Measurements from ENCODE around the gene CCDC152. TPM values are rescaled to one million over a fixed set of nuclear protein-coding genes. Genes with fewer than 3 reads are reported as not detected.

The CCDC152 gene
- total and polyA plus RNA-seq, 2 of the 13 experiments (the other 11 are each of a cell fraction or from before 2014, with no cell fraction given) = 0.20 to 0.36 TPM

DNA sequence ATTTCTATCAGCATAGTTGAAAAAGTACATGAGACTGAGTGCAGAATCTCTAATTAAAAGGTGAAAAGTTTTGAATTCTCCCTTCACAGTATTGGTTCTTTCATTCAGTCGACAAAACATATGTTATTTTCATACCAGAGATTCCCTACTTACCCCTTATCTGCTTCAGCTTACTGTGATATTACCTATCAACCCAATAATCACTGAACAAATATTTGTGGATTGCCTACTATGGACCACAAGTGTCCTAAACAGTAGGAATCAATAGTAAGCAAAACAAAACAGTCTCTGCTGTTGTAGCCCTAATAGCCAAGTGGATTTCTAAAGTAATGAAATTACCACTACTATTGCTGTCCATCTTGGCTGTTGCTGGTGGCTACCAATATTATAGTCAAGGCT, 11.5 kb downstream of the CCDC152 start (continued):
- no peak for TF ChIP-seq ZNF83 (CRISPR knock-in tag; IDR thresholded peaks at IDR 0.05; ENCODE audit: borderline replicate concordance)
- TF ChIP-seq JUN (CRISPR knock-in tag; IDR thresholded peaks at IDR 0.05) = no peak
- TF ChIP-seq POLR2AphosphoS2 (IDR thresholded peaks at IDR 0.05; ENCODE audit: low read depth, low read length) = no peak
- TF ChIP-seq ZFP82 (CRISPR knock-in tag; IDR thresholded peaks at IDR 0.05; ENCODE audit: borderline replicate concordance) = no peak

DNA sequence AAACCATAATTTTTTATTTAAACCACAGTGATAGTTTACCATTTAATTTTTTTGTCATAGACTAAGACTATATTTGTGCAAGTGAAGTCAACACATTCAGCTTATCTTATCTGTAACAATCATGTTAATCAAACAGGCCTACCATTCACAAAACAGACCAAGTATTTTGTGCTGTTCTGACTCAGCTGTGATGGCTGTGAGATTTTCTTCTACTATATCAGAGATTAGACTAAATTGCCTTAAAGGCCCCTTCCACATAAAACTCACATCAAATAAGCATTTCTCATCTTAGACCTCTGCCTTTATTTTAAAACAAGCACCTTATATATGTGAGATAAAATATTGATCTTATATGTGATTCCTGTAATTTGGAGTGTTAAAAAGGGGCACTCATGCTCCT, 13.4 kb downstream of the CCDC152 start:
- Histone ChIP-seq H3K4me1 (ENCODE audit: insufficient read depth, low read length) (peaks cover 8% of the 10 kb centered on the region), H3K27me3 (ENCODE audit: control insufficient read depth in 1 of 2, insufficient read depth in 2 of 2, low read length in 2 of 2) (peaks cover 0 to 18% of the 10 kb centered on the region in 2 experiments; a peak in 1 of 5 replicates), H3K36me3 (replicated peaks in 1 of 2; ENCODE audit: control insufficient read depth in 1 of 2, insufficient read depth in 2 of 2, low read length in 2 of 2) (no peaks in the 10 kb centered on the region), H3K79me2 (ENCODE audit: insufficient read depth, low read length) (no peaks in the 10 kb centered on the region), H4K20me1 (ENCODE audit: insufficient read depth, low read length) (no peaks in the 10 kb centered on the region), H2AFZ (ENCODE audit: low read length) (no peak overlapping the region), H3K27ac (ENCODE audit: extremely low read length, insufficient read depth, low read length) (no peak overlapping the region), H3K4me2 (ENCODE audit: low read depth, low read length) (no peak overlapping the region), H3K4me3 (replicated peaks in 1 of 3; ENCODE audit: insufficient read depth in 1 of 3, low read depth in 2 of 3, low read length in 3 of 3) (no peak overlapping the region), H3K9ac (ENCODE audit: insufficient read depth, low read depth, low read length) (no peak overlapping the region), H3K9me3 (ENCODE audit: low read length) (no peaks in the 10 kb centered on the region)
- DNase-seq (ENCODE audit: low spot score) (no peak), FAIRE-seq (no peak), ATAC-seq (no peak)
- intact Hi-C loops (cut with micrococcal nuclease; ENCODE audit: unreplicated experiment) = no loop called here
- in situ Hi-C loops (cut with HindIII; ENCODE audit: extremely low pct_ligation_motif_present, low pct_unique_long_range_greater_than_20kb) = loop anchor here (25.0 kb wide), 1 partner anchor 908 kb away; the partner anchor contains the start of gene OXCT1
- ChIA-PET CTCF (ENCODE audit: low intra/inter-chr PET ratio, low total read pairs) (no interaction called here), POLR2A (no interaction called here)
- no TSS peak for BruUV-seq (replicated peaks)
- TF ChIP-seq MZF1 (CRISPR knock-in tag; IDR thresholded peaks at IDR 0.05; ENCODE audit: borderline replicate concordance) (no peak), DRAP1 (CRISPR knock-in tag; IDR thresholded peaks at IDR 0.05) (no peak), ZNF143 (CRISPR knock-in tag; IDR thresholded peaks at IDR 0.05) (no peak), NAIF1 (CRISPR knock-in tag; IDR thresholded peaks at IDR 0.05; ENCODE audit: borderline replicate concordance) (no peak), TERF1 (CRISPR knock-in tag; IDR thresholded peaks at IDR 0.05) (no peak)

Data from HepG2 (cell line).